HG03565 (cell line): ENCODE data around the gene AP1G1.

ENCODE experiments used
- ATAC-seq: cut with Tn5 transposase; IDR thresholded peaks from one replicate; pipeline ENCODE4 v1.9.1; 2021; ENCODE audit warnings: mild to moderate bottlenecking, moderate library complexity; ENCODE audit not compliant: unreplicated experiment

The AP1G1 gene

DNA sequence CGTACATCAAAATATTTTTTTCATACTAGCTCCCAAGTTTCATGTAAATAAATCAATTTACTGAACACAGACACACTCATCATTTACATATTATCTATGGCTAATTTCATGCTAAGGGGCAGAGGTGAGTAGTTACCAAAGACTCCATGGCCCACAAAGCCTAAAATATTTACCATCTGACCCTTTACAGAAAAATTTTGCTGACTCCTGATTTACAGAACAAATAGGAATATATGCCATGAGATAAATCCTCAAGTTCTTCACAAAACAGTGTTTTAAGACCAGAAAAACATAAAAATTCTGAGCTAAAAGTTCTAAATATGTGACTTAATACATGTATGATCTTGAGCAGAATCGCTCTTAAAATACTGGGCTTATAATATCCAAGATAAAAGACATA, 47.5 kb downstream of the AP1G1 start:
- no peak for ATAC-seq

DNA sequence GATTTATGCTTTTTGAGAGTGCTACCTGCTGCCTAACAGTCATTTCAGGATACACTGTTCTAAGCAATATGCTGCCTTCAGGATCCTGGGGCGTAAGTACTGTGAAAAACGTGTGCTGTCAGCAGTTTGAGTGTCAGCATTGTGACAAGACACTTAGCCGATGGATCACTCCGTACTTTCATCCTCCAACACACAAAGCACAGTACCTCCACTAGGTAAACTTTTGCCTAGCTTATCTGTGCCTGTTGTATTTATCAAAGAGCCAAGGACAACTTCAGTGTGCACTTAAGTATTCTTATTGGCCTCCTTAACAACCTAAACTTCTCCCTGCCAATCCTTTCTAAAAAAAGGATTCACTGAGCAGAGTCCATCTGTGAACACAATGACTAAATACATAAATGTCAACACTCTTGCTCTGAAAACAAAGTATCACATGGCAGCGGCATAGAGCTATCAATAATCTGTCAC, 50.3 kb downstream of the AP1G1 start:
- ATAC-seq: no peak

DNA sequence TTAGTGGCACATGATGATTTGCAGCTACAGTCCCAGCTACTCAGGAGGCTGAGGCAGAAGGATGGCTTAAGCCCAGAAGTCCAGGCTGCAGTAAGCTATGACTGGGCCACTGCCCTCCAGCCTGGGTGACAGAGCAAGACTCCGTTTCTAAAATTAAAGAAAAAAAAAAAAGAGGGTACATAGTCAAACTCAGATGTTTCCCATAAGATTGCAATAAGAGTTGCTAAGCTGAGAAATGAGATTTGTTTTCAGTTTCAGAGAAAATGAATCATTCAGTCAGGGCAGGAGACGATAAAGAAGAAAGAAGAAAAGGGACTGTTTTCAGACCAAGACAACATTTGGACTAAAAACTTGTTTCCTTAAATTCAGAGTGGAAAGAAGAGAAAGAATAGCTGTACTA, 54.0 kb downstream of the AP1G1 start:
- ATAC-seq: no peak

DNA sequence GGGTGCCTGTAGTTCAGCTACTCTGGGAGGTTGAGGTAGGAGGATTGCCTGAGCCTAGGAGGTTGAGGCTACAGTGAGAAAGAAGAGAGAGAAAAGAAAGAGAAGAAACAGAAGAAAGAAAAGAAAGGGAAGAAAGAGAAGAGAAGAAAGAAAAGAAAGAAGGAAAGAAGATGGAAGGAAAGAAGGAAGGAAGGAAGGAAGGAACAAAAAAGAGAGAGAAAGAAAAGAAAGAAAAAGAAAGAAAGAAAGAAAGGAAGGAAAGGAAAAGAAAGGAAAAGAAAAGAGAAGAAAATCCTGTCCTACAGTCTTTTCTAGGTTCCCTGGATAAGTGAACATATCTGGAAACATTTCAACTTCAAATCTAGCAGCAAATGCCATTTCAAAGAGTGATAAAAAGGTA, 54.5 kb downstream of the AP1G1 start:
- ATAC-seq: no peak

DNA sequence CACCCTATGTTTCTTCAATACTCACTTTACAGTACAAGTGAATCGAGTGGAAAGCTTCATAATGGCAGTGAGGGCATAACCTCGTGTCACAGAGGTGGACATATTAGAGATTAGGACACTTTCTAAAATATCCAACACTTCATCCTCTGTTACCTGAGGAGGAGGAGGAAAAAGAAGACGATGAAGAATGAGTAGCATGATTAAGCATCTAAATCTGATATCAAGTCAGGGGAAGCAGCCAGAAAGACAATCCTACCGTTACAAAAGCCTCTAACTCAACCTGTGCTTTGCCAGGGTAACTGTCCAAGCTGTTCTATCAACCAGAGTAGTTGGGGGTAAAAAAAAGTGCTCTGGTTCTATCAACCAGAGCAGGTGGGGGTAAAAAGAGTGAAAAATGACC, 60.4 kb downstream of the AP1G1 start:
- ATAC-seq: no peak

DNA sequence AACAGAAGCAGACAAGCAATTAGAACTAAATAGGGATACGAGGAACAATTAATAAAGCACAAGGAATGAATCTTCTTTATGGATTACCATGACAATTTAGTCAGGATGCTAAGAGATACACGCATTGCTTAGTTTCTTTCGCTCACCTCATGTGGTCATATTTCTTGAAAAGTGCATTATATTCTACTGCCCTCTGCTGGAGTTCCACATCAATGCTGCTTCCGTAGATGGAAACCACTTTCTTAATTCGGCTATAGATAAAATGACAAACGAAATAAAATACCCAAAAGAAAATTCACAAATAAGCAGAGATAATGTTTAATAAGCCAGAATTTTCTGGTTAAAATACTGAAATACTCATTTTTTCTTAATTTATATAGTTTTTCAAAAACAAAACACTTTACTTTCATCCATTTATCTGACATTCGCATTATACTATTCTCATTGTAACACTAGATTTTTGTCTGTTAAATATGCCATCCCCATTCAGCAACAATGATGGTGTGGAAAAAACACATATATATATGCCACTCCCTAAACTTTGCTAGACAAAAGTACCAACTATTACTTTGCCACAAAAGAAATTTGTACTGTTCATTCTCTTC, 62.1 kb downstream of the AP1G1 start:
- ATAC-seq: no peak

DNA sequence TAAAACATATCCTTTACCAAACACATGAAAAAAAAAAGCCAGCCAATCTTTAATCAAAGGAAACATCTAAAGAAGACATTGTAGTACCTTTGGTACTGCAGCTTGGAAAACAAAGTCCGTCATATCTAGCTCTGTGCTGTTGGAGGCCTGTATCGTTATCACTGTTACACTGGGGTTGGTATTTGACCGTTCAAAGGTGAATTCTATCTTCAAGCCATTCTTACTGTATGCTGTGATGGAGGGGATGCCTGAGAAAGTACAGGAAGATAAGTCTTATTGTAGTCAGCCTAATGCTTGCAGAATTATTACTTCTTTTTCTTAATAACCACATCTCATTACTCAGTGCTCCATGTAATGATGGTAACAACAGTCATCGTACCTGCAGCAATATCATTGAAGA, 69.8 kb downstream of the AP1G1 start:
- no peak for ATAC-seq

DNA sequence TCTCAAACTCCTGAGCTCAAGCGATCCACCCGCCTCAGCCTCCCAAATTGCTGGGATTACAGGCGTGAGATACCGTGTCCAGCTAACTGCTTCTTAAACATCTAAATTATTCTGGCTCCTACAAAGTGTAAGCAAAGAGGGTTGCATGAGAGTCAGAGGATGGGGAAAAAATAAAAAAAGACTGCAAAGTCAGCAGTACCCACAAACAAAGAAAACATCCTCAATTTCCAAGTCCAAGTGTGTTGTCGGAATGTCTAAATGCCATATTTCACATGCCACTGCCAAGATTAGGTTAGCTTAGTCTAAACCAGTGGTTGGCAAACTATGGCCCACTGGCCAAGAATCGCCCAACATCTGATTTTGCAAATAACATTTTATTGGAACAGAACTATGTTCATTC, 71.1 kb downstream of the AP1G1 start:
- ATAC-seq: no peak

DNA sequence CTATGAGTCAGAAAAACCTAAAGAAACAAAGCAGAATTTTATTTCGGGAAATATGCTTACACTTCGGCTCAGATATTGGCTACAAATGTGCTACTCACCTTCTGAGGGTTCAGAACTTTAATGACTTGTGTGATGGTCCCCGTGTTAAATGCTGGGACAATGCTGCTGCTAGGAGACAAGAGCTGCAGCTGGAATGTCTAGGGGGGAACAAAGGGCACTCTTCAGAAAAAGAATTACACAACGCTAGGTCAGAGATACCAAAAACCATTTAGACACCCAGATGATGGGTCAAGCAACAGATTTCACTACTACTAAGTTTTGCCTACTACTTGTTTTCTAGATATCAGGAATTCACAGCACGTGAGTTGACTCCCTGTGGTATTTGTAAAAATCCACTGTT, 74.1 kb downstream of the AP1G1 start:
- ATAC-seq: no peak

DNA sequence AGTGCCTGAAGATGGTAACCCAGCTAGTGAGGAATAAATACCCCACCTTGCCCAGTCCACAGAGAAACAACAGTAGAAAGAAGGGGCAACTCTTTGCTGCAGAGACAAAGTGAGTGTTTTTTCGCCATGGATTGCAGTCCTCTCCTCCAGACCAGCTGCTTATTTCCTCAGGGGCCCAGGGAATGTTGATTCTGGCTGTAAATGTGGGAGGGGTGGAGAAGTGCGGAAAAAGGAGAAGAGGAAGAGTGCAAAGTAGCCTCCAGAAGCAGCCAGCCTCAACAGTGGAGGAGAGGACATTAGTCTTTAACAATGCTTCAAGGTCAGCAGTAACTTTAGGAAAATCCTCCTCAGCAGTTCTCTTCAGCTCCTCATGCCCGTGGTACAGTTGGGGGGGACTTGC, 76.0 kb downstream of the AP1G1 start:
- ATAC-seq: no peak

DNA sequence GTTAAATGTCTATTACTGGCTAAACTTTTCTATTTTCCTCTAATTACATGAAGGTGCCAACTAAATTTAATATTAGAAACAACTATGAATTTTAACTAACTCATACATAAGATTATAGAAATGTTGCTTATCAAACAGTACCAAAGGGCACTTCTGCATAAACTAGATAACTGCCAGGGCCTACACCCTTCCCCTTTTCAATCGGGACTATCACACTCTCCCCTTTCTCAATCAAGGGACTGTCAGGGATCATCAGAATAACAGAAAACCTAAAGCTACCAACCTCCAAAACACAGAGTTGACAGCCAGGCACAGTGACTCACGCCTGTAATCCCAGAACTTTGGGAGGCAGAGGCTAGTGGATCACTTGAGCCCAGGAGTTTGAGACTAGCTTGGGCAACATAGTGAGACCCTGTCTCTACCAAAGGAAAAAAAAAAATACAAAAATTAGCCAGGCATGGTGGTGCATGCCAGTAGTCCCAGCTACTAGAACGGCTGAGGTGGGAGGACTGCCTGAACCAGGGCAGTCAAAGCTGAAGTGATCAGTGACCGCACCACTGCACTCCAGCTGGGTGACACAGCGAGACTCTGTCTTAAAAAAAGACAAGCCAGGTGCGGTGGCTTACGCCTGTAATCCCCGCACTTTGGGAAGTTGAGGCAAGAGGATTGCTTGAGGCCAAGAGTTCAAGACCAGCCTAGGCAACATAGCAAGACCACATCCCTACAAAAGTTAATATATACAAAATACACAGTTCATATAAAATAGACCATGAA, 80.9 kb downstream of the AP1G1 start:
- no peak for ATAC-seq

DNA sequence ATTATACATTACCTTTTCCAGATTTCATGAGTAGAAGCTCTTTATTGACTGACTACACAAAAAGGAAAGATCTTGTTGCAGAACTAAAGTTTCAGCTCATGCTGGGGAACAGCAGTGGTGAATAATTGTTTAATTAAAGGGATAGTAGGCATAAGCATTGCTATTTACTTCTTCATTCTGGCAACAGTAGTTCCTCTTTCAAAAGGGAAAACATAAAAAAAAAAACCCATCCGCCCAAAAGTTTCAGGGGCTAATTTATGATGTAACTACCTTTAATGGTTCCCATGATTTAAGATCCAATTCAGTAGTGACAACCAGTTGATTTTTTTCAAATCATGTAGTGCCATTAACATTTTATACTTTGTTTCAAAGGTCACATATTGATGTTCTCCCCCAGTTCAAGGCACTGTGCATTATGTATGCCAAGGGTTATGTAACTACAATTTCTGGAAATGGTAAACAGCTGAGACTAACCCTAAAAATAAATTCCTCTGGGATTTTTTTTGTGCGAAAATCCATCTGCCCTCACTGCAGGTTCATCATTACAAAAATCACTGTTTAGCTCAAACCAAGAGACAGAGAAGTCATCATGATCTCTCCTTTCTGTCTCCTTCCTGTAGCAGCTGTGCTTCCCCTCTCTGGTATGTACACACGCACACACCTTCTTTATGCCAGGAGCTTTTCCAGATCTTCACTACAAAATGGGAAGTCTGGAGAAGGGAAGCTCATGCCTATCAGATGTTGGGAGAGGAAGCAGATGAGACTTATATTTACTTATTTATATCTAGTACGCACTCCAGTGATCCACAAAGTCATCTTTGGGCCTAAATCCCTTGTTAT, 81.9 kb downstream of the AP1G1 start:
- ATAC-seq: no peak

DNA sequence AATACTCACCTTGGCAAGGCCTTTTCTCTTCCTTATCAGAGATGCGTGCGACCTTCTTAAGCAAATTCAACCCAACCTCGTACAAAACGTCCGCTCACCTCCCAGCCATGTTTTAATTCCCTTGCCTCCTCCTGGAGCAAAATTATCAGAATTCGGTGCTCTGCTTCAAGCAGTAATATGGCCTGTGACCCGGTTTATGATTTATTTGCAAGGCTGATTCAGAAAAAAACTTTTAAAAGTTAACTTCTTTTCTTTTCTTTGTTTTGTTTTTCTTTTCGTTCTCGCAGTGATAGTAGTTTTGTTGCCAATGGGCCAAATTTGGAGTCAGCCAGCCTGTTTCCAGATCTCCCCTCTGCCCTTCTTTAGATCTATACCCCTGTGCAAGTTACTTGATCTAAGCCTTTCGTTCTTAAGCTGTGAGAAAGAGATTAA, 84.3 kb downstream of the AP1G1 start, which contains the start of gene PHLPP2:
PHLPP2 (minus strand) TSS at position 382 of the 432 bp plus-strand sequence. CDS start 9,906 bp downstream, outside the sequence.
- ATAC-seq: no peak

DNA sequence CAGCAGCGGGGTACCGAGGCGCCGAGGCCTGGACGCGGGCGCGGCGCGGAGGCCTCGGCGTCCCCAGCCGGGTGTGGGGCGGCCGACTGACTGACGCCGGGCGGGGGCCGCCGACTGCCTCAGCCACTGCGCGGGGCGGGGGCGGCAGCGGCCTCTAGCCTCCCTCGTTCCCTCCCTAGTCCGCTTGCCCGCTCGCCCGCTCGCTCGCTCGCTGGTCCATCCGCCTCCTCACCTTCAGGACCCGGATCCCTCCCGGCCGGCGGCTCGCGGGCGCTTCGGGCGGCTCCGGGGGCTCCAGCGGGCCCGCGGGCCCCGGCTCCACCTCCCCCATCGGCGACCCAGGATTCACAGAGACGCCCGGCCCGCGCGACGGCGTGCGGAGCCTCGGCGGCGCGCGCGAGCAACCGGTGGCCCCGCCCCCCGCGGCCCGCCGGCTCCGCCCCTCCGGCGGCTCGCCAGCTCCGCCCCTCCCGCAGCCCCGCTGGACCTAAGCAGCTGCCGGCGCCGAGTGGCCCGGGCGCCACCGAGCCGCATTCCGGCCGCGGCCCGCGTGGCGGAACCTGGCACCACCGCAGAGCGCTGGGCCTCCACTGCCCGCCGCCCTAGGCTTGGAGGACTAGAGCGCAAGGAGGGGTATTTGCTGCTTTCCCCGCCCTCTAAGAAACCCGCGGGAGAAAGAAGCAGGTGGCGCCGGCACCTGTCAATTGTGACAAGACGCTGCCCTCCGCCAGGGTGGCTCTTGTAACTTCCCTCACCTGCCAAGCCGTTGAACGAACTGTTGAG, 84.9 kb downstream of the AP1G1 start:
- ATAC-seq: peak; percentile 61

DNA sequence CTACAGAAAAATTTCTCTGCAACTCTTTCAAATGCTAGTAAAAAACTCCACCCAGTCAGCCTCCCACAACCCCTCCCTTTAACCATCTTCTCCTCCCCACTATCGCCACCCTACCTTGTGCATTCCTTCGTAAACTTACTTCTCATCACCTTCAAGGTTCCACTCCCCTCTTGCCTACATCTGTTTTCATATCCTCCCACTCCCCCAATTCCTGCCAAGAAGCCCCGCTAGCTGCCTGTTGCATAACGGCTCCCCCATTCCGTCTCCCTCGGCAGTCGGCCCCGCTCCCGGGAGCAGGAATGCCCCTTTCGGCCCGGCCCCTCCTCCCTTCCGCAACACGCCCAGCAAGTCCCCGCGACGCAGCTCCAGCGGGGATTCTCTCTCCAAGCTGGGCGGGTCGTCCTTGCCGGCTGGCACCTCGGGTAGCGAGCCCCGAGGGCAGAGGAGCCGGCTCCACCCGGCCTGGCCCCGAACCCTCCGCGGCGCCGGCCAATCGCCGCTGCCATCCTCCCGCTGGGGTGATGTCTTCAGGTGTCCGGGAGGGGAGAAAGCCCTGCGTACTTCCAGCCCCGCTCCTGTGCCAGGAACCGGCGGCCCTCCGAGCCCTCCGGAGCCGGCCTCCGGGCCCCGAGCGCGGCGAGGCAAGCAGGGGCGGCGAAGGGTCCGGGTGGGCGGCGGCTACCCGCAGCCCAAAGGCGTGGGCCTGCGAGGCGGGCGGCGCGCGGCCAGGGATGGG, 85.7 kb downstream of the AP1G1 start:
- ATAC-seq: peak; percentile 22

DNA sequence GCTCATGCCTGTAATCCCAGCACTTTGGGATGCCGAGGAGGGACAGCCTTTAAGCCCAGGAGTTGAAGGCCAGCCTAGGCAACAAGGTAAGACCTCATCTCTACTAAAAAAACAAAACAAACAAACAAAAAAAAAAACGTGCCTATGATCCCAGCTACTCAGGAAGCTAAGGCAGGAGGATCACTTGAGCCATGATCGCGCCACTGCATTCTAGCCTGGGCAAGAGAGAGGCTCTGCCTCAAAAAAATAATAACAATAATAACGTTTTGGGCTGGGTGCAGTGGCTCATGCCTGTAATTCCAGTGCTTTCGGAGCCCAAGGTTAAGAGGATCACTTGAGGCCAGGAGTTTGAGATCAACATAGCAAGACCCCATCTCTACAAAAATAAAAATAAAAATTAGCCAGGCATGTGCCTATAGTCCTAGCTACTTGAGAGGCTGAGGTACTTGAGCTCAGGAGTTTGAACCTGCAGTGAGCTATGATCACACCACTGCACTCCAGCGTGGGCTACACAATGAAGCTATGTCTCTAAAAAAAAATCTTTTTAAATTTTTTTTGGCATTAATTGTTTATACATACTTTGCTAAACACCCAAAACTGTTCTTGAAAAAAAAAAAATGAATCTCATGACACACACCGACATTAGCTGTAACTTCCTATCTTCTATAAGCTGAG, 87.4 kb downstream of the AP1G1 start:
- no peak for ATAC-seq

DNA sequence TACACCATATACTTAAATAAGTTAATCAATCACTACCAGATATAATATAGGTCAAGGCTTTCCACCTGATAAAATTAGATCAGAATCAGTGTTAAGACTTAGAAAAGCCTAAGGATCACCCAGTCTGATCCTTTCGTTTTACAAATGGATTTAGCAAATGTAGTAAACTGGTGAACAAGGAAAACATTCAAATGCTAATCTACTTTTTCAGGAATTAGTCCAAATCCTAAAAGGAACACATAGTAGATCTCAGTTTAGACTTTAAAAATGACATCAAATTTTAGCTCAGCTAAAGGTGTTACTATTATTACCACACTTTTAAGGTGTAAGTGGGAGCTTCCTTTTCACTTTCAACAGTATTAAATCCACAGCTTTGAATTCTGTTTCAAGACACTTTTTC, 96.1 kb downstream of the AP1G1 start:
- ATAC-seq: no peak

DNA sequence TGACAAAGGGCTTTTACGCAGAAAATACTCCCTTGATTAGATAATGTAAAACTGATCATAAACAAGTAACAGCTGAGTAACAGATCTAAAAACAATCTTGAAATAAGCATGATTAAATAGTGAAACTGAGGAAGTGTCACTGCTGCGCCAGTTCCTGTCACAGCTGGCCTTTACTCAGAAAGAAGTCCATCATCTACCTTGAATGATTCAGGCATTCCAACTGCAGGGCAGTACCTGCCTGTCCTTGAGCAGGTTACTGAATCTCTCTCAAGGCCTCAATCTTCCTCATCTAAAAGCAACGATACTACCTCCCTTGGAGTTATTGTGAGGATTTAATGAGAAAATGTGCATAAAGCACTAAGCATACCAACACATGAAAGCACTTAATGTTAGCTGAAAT, 96.8 kb downstream of the AP1G1 start:
- ATAC-seq: no peak

DNA sequence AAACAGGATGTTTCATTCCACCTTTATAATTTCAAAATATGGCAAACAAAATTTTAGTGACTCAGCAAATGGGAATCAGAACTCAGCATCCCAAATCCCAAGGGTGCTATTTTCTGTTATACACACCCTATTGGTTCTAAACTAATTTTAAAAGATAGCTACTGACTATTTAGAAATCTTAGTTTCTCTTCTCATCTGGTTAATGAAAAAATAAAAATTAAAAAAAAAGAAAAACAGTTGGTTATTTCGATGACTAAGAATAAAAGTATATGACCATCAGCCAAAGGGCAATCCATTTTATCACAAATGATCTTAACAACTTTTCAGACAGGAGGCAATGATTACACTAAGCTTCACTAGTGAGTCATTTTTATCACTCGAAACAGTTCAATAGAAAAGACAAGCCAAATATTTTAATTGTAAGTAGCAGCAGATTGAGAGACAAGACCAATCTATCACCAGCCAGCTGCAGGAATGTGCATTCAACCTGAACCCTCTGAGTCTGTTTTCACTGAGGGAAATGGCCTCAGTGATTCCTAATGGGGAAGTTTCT, 99.3 kb downstream of the AP1G1 start:
- ATAC-seq: no peak
